Transverse colon (tissue), 4 donors: Measurements from ENCODE around the gene NCKAP5.

Source experiments
- CTCF ChIP-seq, 5 experiments: fragments of 200-600 bp in 3 of 5; fragments of 450-650 bp in 2 of 5; sonication (generic) in 3 of 5; IDR thresholded peaks; 1 replicate in 2 of 5; 2 replicates in 3 of 5; pipeline ENCODE4 v1.5.1; 2016 to 2017; ENCODE audit warnings: antibody characterized with exemption in 5 of 5, inconsistent platforms in 3 of 5, mild to moderate bottlenecking in 2 of 5, moderate library complexity in 1 of 5
- EP300 ChIP-seq: sonication (generic); formaldehyde crosslinking; IDR thresholded peaks from one replicate; pipeline ENCODE4 v1.6.1; 2017; ENCODE audit warnings: antibody characterized with exemption, low read depth
- POLR2AphosphoS5 ChIP-seq, 3 donors: sonication (generic); formaldehyde crosslinking; IDR thresholded peaks; one replicate each; pipeline ENCODE4 v1.6.1; 2016; ENCODE audit warnings: antibody characterized with exemption in 3 of 3

DNA sequence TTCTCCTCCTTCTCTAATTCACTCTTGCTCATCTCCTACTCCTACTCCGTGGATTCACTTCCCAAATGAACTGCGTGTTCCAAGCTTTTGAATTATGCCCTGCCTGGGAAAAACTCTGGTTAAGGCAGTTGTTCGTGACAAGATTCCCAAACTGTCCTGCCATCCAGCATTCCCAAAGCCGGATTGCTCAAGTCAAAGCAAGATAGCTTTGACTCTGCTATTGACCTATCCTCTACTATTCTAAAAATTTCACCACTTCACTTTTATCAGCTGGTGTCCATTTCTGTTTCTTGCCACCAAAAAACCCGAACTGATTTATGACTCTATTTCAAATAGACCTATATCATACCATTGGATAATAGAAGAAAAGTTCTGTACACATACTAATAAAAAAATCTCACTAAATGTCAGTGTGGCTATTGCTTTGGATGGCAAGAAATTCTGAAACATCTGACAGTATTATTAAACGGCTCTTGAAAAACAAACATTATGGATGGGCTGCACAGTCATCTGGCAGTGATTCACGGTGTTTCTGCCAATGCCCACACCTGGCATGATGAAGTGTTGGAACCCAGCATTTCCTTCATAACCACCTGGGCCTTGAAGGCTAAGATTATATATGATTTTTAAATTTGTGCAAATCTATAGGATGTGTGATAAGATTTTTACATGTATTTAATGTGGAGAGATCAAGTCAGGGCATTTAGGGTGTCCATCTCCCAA is 87.4 kb downstream of the NCKAP5 start:
- no peak for TF ChIP-seq CTCF (IDR thresholded peaks at IDR 0.05)
- no peak for TF ChIP-seq POLR2AphosphoS5 (IDR thresholded peaks at IDR 0.05)
- TF ChIP-seq EP300 = no peak
